ENCODE results near the gene TEAD1. TPM values are rescaled to one million over a fixed set of nuclear protein-coding genes. Genes with fewer than 3 reads are reported as not detected.

The TEAD1 gene
- total RNA-seq, 1 experiment from 2014 or later = 102 TPM

DNA sequence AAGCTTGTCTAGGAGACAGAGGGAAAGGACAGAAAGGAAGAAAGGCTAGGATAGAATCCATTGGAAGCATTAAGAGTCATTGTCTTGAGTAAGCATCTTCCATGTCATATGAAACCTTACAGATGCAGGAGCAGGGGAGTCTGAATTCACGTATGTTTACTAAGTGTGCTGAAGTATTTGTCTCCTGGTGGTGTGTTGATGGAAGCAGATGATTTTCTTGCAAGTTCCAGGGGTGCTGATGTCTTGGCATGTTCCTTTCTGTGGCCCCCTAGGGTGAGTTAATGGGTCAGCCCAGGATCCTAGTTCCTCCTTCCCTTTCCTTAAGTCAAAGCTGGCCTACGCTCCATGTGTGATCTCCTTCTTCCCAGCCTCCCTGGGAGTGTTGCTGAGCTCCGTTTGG is 110.2 kb downstream of the TEAD1 start:
- intact Hi-C loops (cut with micrococcal nuclease; ENCODE audit: unreplicated experiment) (no loop called here), in situ Hi-C loops (cut with HindIII; ENCODE audit: low pct_unique_long_range_greater_than_20kb, low sequenced_read_pairs) (no loop called here)
- Histone ChIP-seq H3K4me1 (ENCODE audit: control insufficient read depth, insufficient read depth, low read length) (no peaks in the 10 kb centered on the region), H3K27me3 (ENCODE audit: control insufficient read depth, insufficient read depth, low read length) (no peaks in the 10 kb centered on the region), H3K36me3 (ENCODE audit: control insufficient read depth, insufficient read depth, low read length) (no peaks in the 10 kb centered on the region), H3K4me3 (ENCODE audit: low read depth in 2 of 2, low read length in 2 of 2) (no peak overlapping the region), H3K9me3 (ENCODE audit: control insufficient read depth, insufficient read depth, low read depth, low read length) (no peaks in the 10 kb centered on the region), H3K27ac (ENCODE audit: low read length) (no peak overlapping the region)
- CTCF ChIA-PET = no interaction called here
- TF ChIP-seq, protein P1, sequence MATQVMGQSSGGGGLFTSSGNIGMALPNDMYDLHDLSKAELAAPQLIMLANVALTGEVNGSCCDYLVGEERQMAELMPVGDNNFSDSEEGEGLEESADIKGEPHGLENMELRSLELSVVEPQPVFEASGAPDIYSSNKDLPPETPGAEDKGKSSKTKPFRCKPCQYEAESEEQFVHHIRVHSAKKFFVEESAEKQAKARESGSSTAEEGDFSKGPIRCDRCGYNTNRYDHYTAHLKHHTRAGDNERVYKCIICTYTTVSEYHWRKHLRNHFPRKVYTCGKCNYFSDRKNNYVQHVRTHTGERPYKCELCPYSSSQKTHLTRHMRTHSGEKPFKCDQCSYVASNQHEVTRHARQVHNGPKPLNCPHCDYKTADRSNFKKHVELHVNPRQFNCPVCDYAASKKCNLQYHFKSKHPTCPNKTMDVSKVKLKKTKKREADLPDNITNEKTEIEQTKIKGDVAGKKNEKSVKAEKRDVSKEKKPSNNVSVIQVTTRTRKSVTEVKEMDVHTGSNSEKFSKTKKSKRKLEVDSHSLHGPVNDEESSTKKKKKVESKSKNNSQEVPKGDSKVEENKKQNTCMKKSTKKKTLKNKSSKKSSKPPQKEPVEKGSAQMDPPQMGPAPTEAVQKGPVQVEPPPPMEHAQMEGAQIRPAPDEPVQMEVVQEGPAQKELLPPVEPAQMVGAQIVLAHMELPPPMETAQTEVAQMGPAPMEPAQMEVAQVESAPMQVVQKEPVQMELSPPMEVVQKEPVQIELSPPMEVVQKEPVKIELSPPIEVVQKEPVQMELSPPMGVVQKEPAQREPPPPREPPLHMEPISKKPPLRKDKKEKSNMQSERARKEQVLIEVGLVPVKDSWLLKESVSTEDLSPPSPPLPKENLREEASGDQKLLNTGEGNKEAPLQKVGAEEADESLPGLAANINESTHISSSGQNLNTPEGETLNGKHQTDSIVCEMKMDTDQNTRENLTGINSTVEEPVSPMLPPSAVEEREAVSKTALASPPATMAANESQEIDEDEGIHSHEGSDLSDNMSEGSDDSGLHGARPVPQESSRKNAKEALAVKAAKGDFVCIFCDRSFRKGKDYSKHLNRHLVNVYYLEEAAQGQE (IDR thresholded peaks at IDR 0.05; ENCODE audit: insufficient read depth in 1 of 2, low read depth in 2 of 2, low read length in 1 of 2) = no peak
- TF ChIP-seq SIN3A (IDR thresholded peaks at IDR 0.05; ENCODE audit: borderline replicate concordance, insufficient read depth, low read depth, low read length) (no peak), TCF7L2 (IDR thresholded peaks at IDR 0.05; ENCODE audit: low read depth, low read length) (no peak), POLR2AphosphoS5 (IDR thresholded peaks at IDR 0.05; ENCODE audit: low read depth, low read length) (no peak)
- TF ChIP-seq, protein P2, sequence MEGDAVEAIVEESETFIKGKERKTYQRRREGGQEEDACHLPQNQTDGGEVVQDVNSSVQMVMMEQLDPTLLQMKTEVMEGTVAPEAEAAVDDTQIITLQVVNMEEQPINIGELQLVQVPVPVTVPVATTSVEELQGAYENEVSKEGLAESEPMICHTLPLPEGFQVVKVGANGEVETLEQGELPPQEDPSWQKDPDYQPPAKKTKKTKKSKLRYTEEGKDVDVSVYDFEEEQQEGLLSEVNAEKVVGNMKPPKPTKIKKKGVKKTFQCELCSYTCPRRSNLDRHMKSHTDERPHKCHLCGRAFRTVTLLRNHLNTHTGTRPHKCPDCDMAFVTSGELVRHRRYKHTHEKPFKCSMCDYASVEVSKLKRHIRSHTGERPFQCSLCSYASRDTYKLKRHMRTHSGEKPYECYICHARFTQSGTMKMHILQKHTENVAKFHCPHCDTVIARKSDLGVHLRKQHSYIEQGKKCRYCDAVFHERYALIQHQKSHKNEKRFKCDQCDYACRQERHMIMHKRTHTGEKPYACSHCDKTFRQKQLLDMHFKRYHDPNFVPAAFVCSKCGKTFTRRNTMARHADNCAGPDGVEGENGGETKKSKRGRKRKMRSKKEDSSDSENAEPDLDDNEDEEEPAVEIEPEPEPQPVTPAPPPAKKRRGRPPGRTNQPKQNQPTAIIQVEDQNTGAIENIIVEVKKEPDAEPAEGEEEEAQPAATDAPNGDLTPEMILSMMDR (IDR thresholded peaks at IDR 0.05) = no peak
- POLR2A ChIA-PET = no interaction called here
- DNase-seq (ENCODE audit: low read depth, low spot score) = no peak
- no TSS peak for BruUV-seq (replicated peaks)
- ATAC-seq = no peak

DNA sequence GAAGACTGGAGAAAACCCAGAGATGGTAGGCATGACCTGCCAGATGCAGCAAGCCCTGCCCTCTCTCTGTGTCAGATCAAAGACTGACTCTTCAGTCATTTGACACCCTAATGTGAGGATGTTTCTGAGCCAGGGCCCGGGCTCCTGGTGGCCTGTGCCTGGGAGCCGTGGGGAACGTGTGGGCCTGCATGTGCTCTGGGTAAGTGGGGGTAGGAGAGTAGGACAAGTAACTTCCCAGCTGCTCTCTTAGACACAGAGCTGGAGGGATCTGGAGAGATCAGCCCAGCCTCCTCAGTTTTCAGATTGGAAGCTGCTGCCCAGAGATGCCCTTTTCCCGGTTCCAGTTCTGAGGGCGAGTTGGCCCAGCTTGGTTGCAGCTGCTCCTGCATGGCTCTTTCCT is 110.8 kb downstream of the TEAD1 start:
- Histone ChIP-seq H3K27ac (ENCODE audit: low read length) (no peak overlapping the region), H3K9me3 (ENCODE audit: control insufficient read depth, insufficient read depth, low read depth, low read length) (no peaks in the 10 kb centered on the region), H3K4me3 (ENCODE audit: low read depth in 2 of 2, low read length in 2 of 2) (no peak overlapping the region), H3K27me3 (ENCODE audit: control insufficient read depth, insufficient read depth, low read length) (no peaks in the 10 kb centered on the region), H3K4me1 (ENCODE audit: control insufficient read depth, insufficient read depth, low read length) (no peaks in the 10 kb centered on the region), H3K36me3 (ENCODE audit: control insufficient read depth, insufficient read depth, low read length) (no peaks in the 10 kb centered on the region)
- POLR2A ChIA-PET = no interaction called here
- no peak for DNase-seq (ENCODE audit: low read depth, low spot score)
- in situ Hi-C loops (cut with HindIII; ENCODE audit: low pct_unique_long_range_greater_than_20kb, low sequenced_read_pairs) (no loop called here), intact Hi-C loops (cut with micrococcal nuclease; ENCODE audit: unreplicated experiment) (no loop called here)
- BruUV-seq (replicated peaks) = no TSS peak
- ATAC-seq = no peak
- CTCF ChIA-PET = no interaction called here
- TF ChIP-seq POLR2AphosphoS5 (IDR thresholded peaks at IDR 0.05; ENCODE audit: low read depth, low read length) (no peak), TCF7L2 (IDR thresholded peaks at IDR 0.05; ENCODE audit: low read depth, low read length) (no peak), SIN3A (IDR thresholded peaks at IDR 0.05; ENCODE audit: borderline replicate concordance, insufficient read depth, low read depth, low read length) (no peak)
- TF ChIP-seq, protein P2 (IDR thresholded peaks at IDR 0.05) = no peak
- TF ChIP-seq, protein P1 (IDR thresholded peaks at IDR 0.05; ENCODE audit: insufficient read depth in 1 of 2, low read depth in 2 of 2, low read length in 1 of 2) = no peak
